GM12892 (cell line): ENCODE data around the gene DPY30.
A peak's percentile ranks its signal among the peaks of the same experiment; 100 is the strongest.
"Not testable (repeated sequence)": the region's sequence is repeated elsewhere in the genome, so short reads cannot be mapped to it uniquely, and the experiment has no call there.

ENCODE experiments used
- DNase-seq: peaks from one replicate; pipeline ENCODE4 v3.0.0; 2011; ENCODE audit not compliant: insufficient read length
- FAIRE-seq: peaks from 2 replicates; lab custom pipeline; 2011; peaks lifted over from hg19 to GRCh38; lab: Jason Lieb, UNC
- POLR2A ChIP-seq: IDR thresholded peaks from 2 replicates; pipeline ENCODE4 v1.6.1; 2011; ENCODE audit warnings: low read depth, low read length, control low read depth
- POLR2AphosphoS5 ChIP-seq: IDR thresholded peaks from 2 replicates; pipeline ENCODE4 v1.6.1; 2011; ENCODE audit warnings: low read depth, low read length, control low read depth
- TAF1 ChIP-seq: IDR thresholded peaks from 2 replicates; pipeline ENCODE4 v1.6.1; 2011; ENCODE audit warnings: low read depth, mild to moderate bottlenecking, control low read depth, low read length, borderline replicate concordance

The DPY30 gene

DNA sequence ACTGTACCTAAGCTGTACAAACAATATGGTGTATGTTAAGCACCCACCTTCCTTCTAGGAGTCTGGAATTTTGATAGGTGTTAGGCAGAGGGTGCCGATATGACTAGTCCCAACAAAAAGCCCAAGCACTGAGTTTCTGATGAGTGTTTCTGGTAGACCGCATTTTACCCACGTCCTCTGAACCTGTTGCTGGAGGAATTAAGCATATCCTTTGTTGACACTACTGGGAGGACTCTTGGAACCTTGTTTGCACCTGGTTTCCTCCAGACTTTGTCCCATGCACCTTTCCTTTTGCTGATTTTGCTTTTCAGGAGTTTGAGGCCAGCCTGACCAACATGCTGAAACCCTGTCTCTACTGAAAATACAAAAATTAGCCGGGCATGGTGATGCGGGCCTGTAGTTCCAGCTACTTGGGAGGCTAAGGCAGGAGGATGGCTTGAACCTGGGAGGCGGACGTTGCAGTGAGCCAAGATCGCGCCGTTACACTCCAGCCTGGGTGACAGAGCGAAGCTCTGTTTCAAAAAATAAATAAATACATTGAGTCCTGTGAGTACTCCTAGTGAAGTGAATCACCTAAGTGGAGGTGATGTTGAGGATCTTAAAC, 12.3 kb upstream of the DPY30 start:
- no peak for DNase-seq
- FAIRE-seq: no peak
- TF ChIP-seq POLR2AphosphoS5: no peak

DNA sequence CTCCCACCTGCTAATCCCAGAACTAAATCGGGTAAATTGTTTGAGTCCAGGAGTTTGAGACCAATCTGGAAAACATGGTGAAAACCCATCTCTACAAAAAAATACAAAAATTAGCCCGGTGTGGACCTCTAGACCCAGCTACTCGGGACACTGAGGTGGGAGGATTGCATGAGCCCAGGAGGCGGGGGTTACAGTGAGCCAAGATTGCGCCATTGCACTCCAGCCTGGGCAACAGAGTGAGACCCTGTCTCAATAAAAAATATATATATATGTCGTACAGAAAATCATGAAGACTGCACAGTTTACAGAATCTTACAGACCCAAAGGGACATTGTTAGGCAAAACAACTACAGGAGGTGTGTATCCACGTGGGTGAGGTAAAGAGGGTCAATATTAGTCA, 4.0 kb upstream of the DPY30 start:
- FAIRE-seq: no peak
- TF ChIP-seq TAF1: no peak
- no peak for TF ChIP-seq POLR2AphosphoS5
- no peak for TF ChIP-seq POLR2A

GRCh38 chr2:32034198-32034887, 5.3 kb downstream of the DPY30 start:
- DNase-seq, FAIRE-seq: not testable (repeated sequence)

More for the DNA sequence above, 4.0 kb upstream of the DPY30 start:
- no peak for DNase-seq

DNA sequence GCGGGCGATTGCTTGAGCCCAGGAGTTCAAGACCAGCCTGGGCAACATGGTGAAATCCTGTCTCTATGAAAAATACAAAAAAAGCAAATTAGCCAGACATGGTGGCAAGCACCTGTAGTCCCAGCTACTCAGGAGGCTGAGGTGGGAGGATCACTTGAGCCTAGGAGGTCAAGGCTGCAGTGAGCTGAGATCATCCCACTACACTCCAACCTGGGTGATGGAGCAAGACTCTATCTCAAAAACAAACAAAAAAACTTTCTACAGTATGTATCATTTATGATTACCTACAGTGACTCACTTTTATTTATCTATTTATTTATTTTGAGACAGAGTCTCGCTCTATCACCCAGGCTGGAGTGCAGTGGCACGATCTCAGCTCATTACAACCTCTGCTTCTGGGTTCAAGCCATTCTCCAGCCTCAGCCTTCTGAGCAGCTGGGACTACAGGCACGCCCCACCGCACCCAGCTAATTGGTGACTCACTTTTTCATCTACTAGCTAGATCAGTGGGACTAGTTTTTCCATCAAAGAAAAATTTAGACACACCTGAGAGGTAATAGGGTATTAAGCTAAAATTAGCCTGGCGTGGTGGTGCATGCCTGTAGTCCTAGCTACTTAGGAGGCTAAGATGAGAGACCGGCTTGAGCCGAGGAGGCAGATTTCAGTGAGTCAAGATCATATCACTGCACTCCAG, 20.7 kb downstream of the DPY30 start:
- FAIRE-seq, DNase-seq: not testable (repeated sequence)

GRCh38 chr2:32012872-32013271, 26.7 kb downstream of the DPY30 start:
- no peak for FAIRE-seq
- no peak for DNase-seq
- TF ChIP-seq TAF1: no peak

DNA sequence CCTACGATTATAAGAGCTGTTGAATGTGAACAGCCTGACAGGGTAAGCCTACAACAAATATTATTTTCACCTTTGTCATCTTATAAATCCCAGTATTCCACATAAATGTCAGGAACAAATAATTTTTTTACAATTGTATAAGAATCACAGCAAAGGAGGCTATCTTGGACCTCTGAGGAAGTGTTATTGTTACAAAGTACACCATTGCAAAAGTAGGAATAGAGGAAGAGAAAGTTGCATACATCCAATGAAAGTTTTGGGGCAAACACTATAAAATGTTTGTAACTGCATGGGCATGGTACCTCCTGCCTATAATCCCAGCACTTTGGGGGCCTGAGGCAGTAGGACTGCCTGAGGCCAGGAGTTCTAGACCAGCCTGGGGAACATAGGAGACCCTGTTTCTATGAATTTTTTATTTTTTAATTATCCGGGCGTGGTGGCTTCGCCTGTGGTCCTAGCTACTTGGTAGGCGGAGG, 28.1 kb downstream of the DPY30 start:
- TF ChIP-seq TAF1: no peak
- TF ChIP-seq POLR2AphosphoS5: no peak
- no peak for TF ChIP-seq POLR2A
- FAIRE-seq: no peak

GRCh38 chr2:32010670-32011484, 28.7 kb downstream of the DPY30 start, which contains the start of gene MEMO1:
Gene MEMO1, minus strand, starts transcription at chr2:32011008. Its CDS starts 761 bp downstream, at chr2:32010247.
- TF ChIP-seq TAF1 (peak; percentile 95), POLR2AphosphoS5 (peak; percentile 97), POLR2A (peak; percentile 97)
- DNase-seq (peak; percentile 83), FAIRE-seq (peak; percentile 84)

More for the DNA sequence above, 28.1 kb downstream of the DPY30 start:
- DNase-seq: no peak

- FAIRE-seq, DNase-seq: not testable (repeated sequence)
Measured at GRCh38 chr2:32010280-32010669, 29.3 kb downstream of the DPY30 start.

- TF ChIP-seq POLR2AphosphoS5 (no peak), POLR2A (no peak; the same call in 1 of the 2 replicates), TAF1 (no peak)
- FAIRE-seq: peak; percentile 81
- DNase-seq: peak; percentile 27
Measured at GRCh38 chr2:32009516-32010256, 29.9 kb downstream of the DPY30 start.

DNA sequence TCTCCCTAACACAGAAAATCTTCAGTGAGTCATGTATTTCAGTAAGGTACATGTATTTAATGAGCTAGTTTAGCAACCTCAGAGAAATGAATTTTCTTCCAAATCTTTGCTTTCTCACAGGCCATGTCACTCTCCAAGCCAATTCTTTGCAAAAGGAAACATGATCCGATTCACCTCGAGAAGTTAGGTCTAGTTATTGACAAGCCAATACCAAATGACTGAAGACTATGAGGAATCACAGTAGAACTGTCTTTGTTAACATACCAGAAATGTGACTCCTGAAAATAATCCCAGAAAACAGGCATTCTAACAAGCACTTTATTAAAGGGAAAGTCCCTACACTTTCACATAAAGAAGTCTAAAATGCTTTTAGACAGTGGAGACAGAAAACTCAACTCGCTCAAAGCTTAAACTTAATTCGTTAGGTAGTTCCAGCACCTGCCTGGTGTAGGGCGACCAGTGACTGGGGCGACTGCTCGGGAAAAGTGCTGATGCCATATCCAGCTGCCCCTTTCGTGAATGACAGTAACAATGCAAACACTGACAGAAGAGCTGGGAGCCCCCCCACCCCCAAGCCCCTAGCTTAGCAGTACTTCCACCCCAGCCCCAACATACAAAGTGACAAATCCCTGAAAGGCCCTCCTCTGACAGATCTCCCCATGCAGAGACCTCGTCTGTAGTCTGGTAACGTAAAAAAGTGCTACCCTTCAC, 30.6 kb downstream of the DPY30 start:
- no peak for DNase-seq
- no peak for FAIRE-seq
- TF ChIP-seq TAF1 (no peak), POLR2A (no peak), POLR2AphosphoS5 (no peak)

- TF ChIP-seq POLR2A (no peak), POLR2AphosphoS5 (no peak), TAF1 (no peak)
- FAIRE-seq (no peak), DNase-seq (no peak)
Measured at GRCh38 chr2:32007121-32007391, 32.5 kb downstream of the DPY30 start.
